SK-N-MC (cell line): ENCODE data around the gene AFP.

Experiments used
- EZH2 ChIP-seq: fragments of 200-600 bp; sonication (generic); IDR thresholded peaks from one replicate; pipeline ENCODE4 v1.6.1; 2017; ENCODE audit warnings: antibody characterized with exemption
- FOXP2 ChIP-seq: optimal IDR thresholded peaks from 2 replicates; pipeline ENCODE3; 2011; ENCODE audit warnings: mild to moderate bottlenecking, moderate library complexity; ENCODE audit not compliant: insufficient read depth; ENCODE audit errors: extremely low read length, control extremely low read depth
- POLR2AphosphoS5 ChIP-seq: IDR thresholded peaks from 2 replicates; pipeline ENCODE4 v1.6.1; 2012; ENCODE audit warnings: mild to moderate bottlenecking, low read depth, low read length, borderline replicate concordance

GRCh38 chr4:73487233-73487632, 51.2 kb downstream of the AFP start:
- no peak for TF ChIP-seq EZH2
- TF ChIP-seq POLR2AphosphoS5, result no peak
- TF ChIP-seq FOXP2, result no peak
